GM21825 (cell line): ENCODE results near the gene OBSL1.

Experiments used
- ATAC-seq: cut with Tn5 transposase; IDR thresholded peaks from one replicate; pipeline ENCODE4 v1.9.1; 2021; ENCODE audit warnings: mild to moderate bottlenecking, moderate library complexity; ENCODE audit not compliant: unreplicated experiment

Gene OBSL1

GRCh38 chr2:219552382-219553167, 18.8 kb downstream of the OBSL1 start:
- peak; percentile 91 for ATAC-seq

GRCh38 chr2:219551441-219552381, 19.6 kb downstream of the OBSL1 start:
- ATAC-seq, result peak; percentile 25

DNA sequence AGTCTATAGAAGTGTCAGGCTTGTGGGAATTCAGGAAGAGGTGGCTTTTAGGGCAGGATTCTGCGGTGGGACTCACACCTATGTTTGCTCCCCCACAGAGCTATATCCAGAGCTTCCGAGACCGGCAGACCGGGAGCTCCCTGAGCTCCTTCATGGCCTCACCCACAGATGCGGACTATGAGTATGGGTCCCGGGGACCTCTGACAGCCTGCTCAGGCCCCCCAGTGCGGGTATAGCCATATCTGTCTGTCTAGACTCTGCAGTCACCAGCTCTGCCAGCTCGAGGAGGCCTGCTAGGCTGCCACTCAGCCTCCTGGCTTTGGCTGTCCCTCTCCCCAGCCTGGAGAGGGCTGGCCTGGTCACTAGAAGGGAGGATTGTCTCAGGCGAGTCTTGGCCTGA, 21.7 kb downstream of the OBSL1 start:
- ATAC-seq, result no peak

DNA sequence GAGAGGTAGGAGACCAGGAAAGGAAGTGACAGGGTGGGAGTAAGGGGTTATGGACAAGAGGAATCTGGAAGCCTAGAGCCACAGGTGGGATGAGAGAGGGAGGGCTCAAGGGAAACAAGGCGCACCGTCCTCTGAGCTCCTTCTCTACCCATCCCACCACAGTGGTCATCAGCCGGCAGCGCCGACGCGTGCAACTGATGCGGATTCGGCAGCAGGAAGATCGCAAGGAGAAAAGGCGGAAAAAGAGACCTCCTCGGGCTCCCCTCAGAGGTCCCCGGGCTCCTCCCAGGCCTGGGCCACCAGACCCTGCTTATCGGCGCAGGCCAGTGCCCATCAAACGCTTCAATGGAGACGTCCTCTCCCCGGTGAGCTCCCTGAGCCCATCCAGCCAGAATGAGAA, 22.3 kb downstream of the OBSL1 start:
- ATAC-seq, result no peak

DNA sequence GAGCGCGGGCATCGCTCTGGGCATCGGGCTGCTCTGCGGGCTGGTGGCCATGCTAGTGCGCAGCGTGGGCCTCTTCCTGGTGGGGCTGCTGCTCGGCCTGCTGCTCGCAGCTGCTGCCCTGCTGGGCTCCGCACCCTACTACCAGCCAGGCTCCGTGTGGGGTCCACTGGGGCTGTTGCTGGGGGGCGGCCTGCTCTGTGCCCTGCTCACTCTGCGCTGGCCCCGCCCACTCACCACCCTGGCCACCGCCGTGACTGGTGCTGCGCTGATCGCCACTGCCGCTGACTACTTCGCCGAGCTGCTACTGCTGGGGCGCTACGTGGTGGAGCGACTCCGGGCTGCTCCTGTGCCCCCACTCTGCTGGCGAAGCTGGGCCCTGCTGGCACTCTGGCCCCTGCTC, 23.7 kb downstream of the OBSL1 start:
- ATAC-seq, result no peak

DNA sequence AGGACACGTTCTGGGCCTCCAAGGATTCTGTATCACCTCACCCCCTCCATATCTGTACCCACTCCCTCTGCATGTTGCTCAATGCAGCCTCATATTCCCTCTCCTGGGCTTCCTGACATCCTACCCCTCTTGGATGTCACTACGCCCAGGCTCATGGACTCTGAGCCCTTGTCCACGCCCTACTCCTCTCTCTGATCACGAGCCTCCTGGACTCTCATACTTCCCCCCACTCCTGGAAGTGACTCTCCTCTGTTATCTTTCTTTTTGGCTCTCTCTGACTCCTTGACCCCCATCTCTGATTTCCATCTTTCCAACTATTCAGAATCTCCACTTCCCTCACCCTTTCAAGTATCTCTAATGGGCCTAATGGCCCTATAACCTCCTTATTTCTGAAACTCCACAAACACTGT, 25.4 kb downstream of the OBSL1 start:
- ATAC-seq, result no peak

GRCh38 chr2:219545295-219545942, 25.9 kb downstream of the OBSL1 start:
- ATAC-seq, result no peak

DNA sequence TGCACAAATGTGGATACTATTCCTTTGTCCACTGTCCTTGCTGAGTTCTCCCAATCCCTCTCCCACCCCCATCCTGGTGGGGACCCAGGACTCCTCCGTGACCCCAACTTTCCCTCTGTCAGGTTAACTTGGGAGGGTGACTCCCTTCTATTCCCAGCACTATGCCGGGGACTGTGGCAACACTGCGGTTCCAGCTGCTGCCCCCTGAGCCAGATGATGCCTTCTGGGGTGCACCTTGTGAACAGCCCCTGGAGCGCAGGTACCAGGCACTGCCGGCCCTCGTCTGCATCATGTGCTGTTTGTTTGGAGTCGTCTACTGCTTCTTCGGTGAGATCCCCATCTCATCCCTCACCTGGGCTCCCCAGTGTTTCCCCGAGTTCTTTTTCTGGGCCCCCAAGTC, 26.8 kb downstream of the OBSL1 start:
- no peak for ATAC-seq

DNA sequence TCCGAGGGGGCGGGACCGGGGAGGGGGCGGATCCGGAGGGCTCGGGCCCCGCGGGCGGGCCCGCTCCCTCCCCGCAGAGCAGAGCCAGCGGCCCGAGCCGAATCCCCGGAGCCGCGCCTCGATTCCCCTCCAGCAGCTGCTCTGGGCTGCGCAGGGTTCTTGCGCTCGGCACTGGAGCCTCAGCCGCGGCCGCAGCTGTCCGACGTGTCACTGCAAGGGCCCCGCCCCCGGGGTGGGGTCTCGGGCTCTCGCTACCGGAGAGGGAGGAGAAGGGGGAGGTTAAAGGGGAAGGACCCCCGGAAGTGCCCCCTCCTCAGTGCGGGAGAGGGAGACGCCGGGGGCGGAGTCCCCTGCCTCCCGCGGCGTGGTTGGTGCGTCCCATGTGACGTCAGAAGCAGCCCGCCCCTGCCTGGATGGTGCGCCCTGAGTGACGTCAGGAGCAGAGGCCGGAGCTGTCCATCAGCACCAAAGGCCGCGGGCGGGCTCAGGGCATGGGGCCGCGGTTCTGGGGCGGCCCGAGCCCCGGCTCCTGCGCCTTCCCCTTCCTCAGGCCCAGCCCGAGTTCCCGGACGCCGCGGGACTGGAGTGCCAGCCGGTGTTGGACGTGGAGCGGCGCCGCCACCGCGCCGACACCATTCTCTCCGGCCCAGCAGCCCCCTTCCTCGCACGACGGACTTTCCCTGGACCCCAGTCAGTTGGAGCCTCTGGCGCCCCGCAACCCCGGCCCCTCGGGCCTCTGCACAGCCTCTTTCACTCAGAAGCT, 27.6 kb downstream of the OBSL1 start, which contains the start of the genes CHPF and TMEM198:
TSS of gene CHPF (minus strand) at position 214 of the 763 bp plus-strand sequence. CDS start 271 bp downstream, outside the sequence.
TSS of gene TMEM198 (plus strand) at position 433 of the 763 bp plus-strand sequence. CDS start 700 bp downstream, outside the sequence.
- peak; percentile 75 for ATAC-seq

- ATAC-seq, result peak; percentile 29
Observed at GRCh38 chr2:219542931-219543595, 28.3 kb downstream of the OBSL1 start.

DNA sequence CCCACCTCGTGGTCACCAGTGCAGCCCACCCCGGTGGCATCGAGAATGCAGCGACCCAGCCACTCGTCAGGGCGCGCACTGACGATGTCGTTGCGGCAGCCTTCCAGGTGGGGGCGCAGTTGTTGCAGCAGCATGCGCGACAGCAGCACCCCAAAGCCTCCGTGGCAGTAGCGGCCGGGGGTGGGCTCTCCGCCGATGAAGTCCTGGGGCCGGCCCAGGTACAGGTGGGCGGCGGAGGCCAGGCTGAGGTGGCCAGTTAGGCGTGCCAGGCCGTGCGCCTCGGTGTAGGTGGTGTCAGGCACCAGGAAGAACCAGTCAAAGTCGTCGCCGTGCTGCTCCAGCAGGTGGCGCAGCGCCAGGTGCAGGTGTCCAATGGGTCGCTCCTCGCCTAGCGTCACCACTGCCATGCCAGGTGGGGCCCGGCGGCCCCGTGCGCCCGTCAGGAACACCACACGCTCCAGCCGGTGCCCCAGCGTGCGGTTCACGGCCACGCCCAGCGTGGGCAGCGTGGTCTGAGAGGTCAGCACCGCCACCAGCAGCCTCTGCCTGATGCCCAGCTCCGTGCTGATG, 29.6 kb downstream of the OBSL1 start:
- peak; percentile 44 for ATAC-seq

DNA sequence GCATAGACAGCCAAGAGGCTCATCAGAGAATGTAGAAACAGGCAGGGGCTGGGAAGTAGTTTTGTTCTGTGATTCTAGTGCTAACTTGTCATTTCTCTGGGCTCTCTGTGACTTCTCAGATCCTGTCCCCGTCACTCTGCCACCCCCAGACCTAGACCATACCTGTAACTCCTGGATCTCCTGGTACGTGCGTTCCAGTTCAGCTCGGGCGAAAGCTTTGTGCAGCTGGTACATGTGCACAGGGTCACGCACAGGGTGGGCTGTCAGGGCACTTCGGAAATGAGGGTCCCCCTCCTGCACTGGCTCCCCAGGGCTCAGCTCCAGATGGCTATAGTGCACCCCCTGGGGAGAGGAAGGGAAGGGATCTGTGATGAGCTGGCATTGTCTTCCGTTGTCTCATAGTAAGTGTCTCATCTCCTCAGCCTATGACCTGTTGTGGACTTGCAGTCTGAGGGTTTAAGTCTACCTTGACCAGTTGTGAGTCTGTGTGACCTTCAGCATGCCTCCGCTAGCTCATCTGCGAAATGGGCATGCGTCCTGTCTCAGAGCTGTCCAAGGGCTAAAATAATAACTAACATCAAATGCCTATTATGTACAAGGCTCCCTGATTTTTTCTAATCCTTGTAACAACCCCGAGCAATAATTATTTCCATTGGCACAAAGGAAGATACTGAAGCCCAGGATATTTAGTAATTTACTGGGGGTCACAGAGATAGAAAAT, 30.4 kb downstream of the OBSL1 start:
- ATAC-seq, result no peak

DNA sequence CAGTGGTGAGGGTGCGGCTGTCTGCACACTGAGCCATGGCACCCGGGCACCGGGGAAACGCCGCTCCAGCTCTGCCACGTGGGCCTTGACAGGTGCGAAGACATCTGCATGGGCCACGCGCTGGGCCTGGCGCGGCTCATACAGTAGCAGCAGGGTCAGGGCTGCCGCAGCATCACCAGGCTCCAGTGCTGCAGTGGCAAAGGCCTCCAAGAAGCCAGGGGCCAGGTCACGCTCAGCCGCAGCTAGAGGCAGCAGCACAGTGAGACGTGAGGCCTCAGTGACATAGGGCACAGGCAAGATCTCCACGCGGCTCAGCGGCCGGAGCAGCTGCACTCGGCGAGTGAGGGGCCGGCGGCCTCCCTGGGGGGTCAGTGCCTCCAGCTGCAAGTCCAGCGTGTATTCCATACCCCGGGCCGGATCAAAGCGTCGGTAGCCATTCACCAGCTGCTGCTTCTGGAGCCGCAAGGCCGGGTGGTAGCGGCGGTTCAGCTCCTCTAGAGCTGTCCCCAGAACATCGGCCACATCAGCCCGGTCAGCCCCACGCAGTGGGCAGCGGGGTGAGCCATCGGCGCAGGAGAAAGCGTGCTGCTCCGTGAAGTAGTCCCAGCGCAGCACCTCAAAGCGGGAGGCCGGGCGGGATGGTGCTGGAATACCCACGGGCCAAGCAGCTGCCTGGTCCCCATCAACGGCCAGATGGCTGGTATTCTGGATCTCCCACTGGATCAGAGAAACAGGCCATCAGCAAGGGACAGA, 31.2 kb downstream of the OBSL1 start:
- no peak for ATAC-seq

GRCh38 chr2:219538956-219539788, 32.2 kb downstream of the OBSL1 start:
- ATAC-seq, result no peak

DNA sequence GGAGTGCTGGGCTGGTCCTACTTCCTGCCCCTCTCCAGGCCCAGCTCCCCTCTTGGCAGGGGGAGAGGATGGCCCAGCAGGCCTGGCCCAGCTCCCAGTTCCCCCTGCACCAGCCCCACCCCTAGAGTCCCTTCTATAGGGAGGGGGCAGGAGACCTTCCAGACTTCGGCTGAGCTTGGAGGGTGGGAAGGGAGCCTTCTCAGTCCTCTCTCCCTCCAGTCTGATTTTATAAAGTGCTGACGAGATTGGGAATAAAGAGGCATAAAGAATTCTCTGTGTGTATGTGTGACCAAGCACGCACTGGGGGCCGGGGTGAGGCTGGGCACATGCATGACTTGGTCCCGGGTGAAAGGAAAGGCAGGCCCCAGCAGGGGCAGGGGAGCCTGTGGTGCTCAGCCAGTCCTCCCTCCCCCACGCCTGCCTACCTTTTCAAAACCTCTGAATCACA, 32.8 kb downstream of the OBSL1 start:
- no peak for ATAC-seq

- no peak for ATAC-seq
Observed at GRCh38 chr2:219537657-219538488, 33.5 kb downstream of the OBSL1 start.
